A673 (cell line): Measurements from ENCODE around the gene TPD52L1. TPM values are rescaled to one million over a fixed set of nuclear protein-coding genes. Genes with fewer than 3 reads are reported as not detected.
"Not testable (repeated sequence)": the region's sequence is repeated elsewhere in the genome, so short reads cannot be mapped to it uniquely, and the experiment has no call there.

Source experiments
- BruUV-seq: library from RNA; stranded (reverse); fragments of 400-500 nt; replicated peaks from 2 replicates; lab custom pipeline; 2021; lab: Mats Ljungman, UMichigan
- CTCF ChIA-PET: fragments of 300-600 bp; sonication (Branson Sonifier 250); formaldehyde crosslinking; loops from one replicate; lab custom pipeline; 2022; ENCODE audit warnings: antibody characterized with exemption; lab: Charles Lee
- POLR2A ChIA-PET: fragments of 300-600 bp; sonication (Branson Sonifier 250); formaldehyde crosslinking; loops from one replicate; lab custom pipeline; 2022; ENCODE audit warnings: antibody characterized with exemption; ENCODE audit not compliant: low non-redundant PET; lab: Charles Lee
- DNase-seq: peaks from one replicate; pipeline ENCODE4 v3.0.0-alpha.2; 2015; ENCODE audit warnings: low spot score
- H3K27ac ChIP-seq: fragments of 200-600 bp; sonication (generic); 2 replicates; pipeline ENCODE4 v1.5.1; 2016; ENCODE audit warnings: mixed run types, low read depth, mild to moderate bottlenecking, mixed read lengths, antibody characterized with exemption, low read length; ENCODE audit not compliant: poor library complexity, severe bottlenecking
- H3K27me3 ChIP-seq: fragments of 200-600 bp; sonication (generic); replicated peaks from 2 replicates; pipeline ENCODE4 v1.6.1; 2017; ENCODE audit warnings: mixed run types, low read depth, mild to moderate bottlenecking, mixed read lengths, antibody characterized with exemption, low read length; ENCODE audit not compliant: insufficient read depth, poor library complexity
- H3K36me3 ChIP-seq: fragments of 200-600 bp; sonication (generic); 2 replicates; pipeline ENCODE4 v1.6.1; 2016; ENCODE audit warnings: mixed run types, mild to moderate bottlenecking, mixed read lengths, antibody characterized with exemption, low read length; ENCODE audit not compliant: insufficient read depth, poor library complexity, severe bottlenecking
- H3K4me1 ChIP-seq: fragments of 200-600 bp; sonication (generic); 2 replicates; pipeline ENCODE4 v1.6.1; 2017; ENCODE audit warnings: mixed run types, mild to moderate bottlenecking, mixed read lengths, antibody characterized with exemption, low read length; ENCODE audit not compliant: insufficient read depth, poor library complexity, severe bottlenecking
- H3K4me3 ChIP-seq: fragments of 200-600 bp; sonication (generic); 2 replicates; pipeline ENCODE4 v1.5.1; 2016; ENCODE audit warnings: low read depth, mixed run types, mild to moderate bottlenecking, mixed read lengths, low read length; ENCODE audit not compliant: poor library complexity, severe bottlenecking
- H3K9me3 ChIP-seq: fragments of 200-600 bp; sonication (generic); 2 replicates; pipeline ENCODE4 v1.6.1; 2016; ENCODE audit warnings: mixed run types, low read depth, mild to moderate bottlenecking, mixed read lengths, antibody characterized with exemption, low read length; ENCODE audit not compliant: poor library complexity, severe bottlenecking
- CTCF ChIP-seq: fragments of 300-800, 200-600 bp; sonication (generic); conservative IDR thresholded peaks from 2 replicates; pipeline ENCODE4 v1.5.1; 2017; ENCODE audit warnings: low read depth, mild to moderate bottlenecking, antibody characterized with exemption, low read length, moderate library complexity, mixed read lengths
- EZH2 ChIP-seq: fragments of 200-600 bp; sonication (generic); IDR thresholded peaks from 2 replicates; pipeline ENCODE4 v1.6.1; 2017; ENCODE audit warnings: borderline replicate concordance, low read depth, mild to moderate bottlenecking, mixed read lengths, antibody characterized with exemption, low read length; ENCODE audit not compliant: poor library complexity, severe bottlenecking
- intact Hi-C: fragments of 100-400 bp; cut with micrococcal nuclease; formaldehyde crosslinking; loops from one replicate; pipeline ENCODE4 v1.10.0; 2022; ENCODE audit not compliant: unreplicated experiment
- total RNA-seq: library from RNA; stranded (reverse); gene quantifications from 2 replicates; pipeline ENCODE4 v1.2.3, GENCODE V29; 2021

The TPD52L1 gene
- total RNA-seq, 1 experiment from 2014 or later, result 2.0 TPM

- Histone ChIP-seq H3K9me3 (no peaks in the 10 kb centered on the region), H3K4me3 (no peak overlapping the region), H3K27me3 (no peaks in the 10 kb centered on the region), H3K36me3 (no peaks in the 10 kb centered on the region), H3K4me1 (peaks cover 41% of the 10 kb centered on the region), H3K27ac (peak overlapping the region; percentile 24)
- no TSS peak for BruUV-seq
- intact Hi-C loops, result no loop called here
- POLR2A ChIA-PET, result no interaction called here
- CTCF ChIA-PET, result interaction anchor here (1.2 kb wide), 1 partner anchor 10 kb away, joined by 4 read pairs; no protein-coding TSS in a partner anchor
- peak; percentile 36 for DNase-seq
- no peak for TF ChIP-seq EZH2
- 0 out of 2 replicates have a peak, but pooled peaks have one; percentile 18 for TF ChIP-seq CTCF
Observed at GRCh38 chr6:125124049-125124669, 29.4 kb upstream of the TPD52L1 start.

- BruUV-seq, POLR2A ChIA-PET, H3K4me3 ChIP-seq, CTCF ChIA-PET, H3K27ac ChIP-seq, H3K36me3 ChIP-seq, DNase-seq, intact Hi-C loops, H3K9me3 ChIP-seq, H3K27me3 ChIP-seq: not testable (repeated sequence)
- H3K4me1 ChIP-seq, result peaks cover 29% of the 10 kb centered on the region
Observed at GRCh38 chr6:125125856-125126255, 27.7 kb upstream of the TPD52L1 start.

GRCh38 chr6:125129354-125129753 lies 24.2 kb upstream of the TPD52L1 start:
- Histone ChIP-seq H3K4me3 (no peak overlapping the region), H3K27ac (no peak overlapping the region), H3K36me3 (no peaks in the 10 kb centered on the region), H3K9me3 (no peaks in the 10 kb centered on the region), H3K27me3 (no peaks in the 10 kb centered on the region), H3K4me1 (no peaks in the 10 kb centered on the region)
- ChIA-PET POLR2A (interaction anchor here (0.5 kb wide), 1 partner anchor 1804 kb away, joined by 4 read pairs; no protein-coding TSS in a partner anchor), CTCF (no interaction called here)
- no TSS peak for BruUV-seq
- intact Hi-C loops, result no loop called here
- no peak for TF ChIP-seq EZH2
- no peak for TF ChIP-seq CTCF
- no peak for DNase-seq

- POLR2A ChIA-PET, result no interaction called here
- H3K4me3 ChIP-seq, result no peak overlapping the region
- H3K27me3 ChIP-seq, result no peaks in the 10 kb centered on the region
- no peak for DNase-seq
- intact Hi-C loops, result no loop called here
- TF ChIP-seq EZH2, result no peak
- no peak for TF ChIP-seq CTCF
- H3K4me1 ChIP-seq, result no peaks in the 10 kb centered on the region
- no peaks in the 10 kb centered on the region for H3K9me3 ChIP-seq
- CTCF ChIA-PET, result no interaction called here
- no TSS peak for BruUV-seq
- no peaks in the 10 kb centered on the region for H3K36me3 ChIP-seq
- H3K27ac ChIP-seq, result no peak overlapping the region
Observed at GRCh38 chr6:125132058-125132457, 21.5 kb upstream of the TPD52L1 start.
